Measurements from ENCODE around the gene CDH6. TPM values are rescaled to one million over a fixed set of nuclear protein-coding genes. Genes with fewer than 3 reads are reported as not detected.

CDH6 gene
- total RNA-seq, 1 experiment from 2014 or later, result not detected

DNA sequence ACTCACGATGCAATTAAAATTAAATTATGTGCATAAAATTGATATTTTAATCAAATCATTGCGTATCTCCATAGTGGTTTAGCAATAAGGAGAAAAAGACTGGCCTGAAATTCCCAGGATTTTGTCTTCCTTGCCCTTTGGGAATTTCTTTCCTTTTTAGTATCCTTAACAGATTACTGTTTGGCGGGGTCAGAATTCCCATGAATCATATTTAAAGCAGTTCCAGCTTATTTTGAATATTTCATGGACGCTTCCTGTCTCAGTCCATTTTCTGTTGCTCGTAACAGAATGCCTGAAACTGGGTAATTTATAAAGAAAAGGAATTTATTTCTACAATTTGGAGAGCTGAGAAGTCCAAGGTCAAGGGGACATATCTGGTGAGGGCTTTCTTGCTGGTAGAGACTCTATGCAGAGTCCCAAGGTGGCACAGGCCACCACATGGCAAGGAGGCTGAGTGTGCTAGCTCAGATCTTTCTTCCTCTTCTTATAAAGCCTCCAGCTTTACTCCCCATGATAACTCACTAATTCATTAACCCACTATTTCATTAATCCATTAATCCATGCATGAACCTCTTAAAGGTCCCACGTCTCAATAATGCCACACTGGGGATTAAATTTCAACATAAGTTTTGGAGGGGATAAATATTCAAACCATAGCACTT lies 37.8 kb downstream of the CDH6 start:
- DNase-seq (ENCODE audit: low read depth, low spot score), result no peak
- in situ Hi-C loops (cut with HindIII; ENCODE audit: low pct_unique_long_range_greater_than_20kb, low sequenced_read_pairs), result no loop called here

DNA sequence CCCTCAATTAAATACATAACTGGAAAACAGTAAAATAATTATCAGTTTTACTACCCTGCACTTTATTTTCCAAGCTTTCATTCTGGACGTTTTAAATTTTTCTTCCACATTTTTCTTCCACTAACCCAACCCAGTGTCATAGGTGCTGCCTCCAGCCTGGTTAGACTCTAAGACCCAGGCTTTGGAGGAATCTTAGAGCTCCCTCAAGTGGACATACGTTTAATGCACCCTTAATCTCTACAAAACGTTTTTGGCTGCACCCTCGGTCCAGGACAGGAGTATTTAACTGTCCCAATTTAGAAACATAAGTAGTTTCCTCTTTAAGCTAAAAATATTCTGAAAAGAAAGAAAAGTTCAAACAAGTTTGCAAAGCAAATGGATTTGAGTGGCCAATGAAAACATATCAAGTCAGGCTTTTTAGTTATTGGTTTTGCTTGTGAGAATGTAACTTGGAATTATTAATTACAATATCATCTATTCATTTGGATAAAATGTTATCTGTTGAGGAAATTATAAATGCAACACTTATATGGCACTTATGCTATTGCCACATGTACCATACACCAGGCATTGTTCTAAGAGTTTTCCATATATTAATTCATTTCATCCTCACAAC lies 38.9 kb downstream of the CDH6 start:
- in situ Hi-C loops (cut with HindIII; ENCODE audit: low pct_unique_long_range_greater_than_20kb, low sequenced_read_pairs), result no loop called here
- peak; percentile 86 for DNase-seq (ENCODE audit: low read depth, low spot score)

DNA sequence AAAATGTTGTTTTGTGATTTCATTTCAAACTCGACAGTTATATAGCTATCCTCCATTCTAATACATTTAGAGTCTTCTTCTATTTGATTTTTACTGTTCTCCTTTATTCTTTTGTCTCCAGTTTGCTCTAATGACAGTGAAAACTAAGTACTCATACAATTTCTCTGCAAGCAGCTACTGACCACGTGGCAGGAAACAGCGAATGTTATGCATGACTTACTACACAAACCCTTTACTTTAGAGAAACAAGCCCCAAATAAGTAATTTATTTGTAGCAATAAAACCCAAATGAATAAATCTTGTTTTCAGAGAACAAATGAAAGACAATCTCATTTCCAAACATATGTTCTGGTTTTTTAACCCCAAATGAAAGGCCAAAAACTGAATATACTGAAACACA lies 41.9 kb downstream of the CDH6 start:
- peak; percentile 24 for DNase-seq (ENCODE audit: low read depth, low spot score)

DNA sequence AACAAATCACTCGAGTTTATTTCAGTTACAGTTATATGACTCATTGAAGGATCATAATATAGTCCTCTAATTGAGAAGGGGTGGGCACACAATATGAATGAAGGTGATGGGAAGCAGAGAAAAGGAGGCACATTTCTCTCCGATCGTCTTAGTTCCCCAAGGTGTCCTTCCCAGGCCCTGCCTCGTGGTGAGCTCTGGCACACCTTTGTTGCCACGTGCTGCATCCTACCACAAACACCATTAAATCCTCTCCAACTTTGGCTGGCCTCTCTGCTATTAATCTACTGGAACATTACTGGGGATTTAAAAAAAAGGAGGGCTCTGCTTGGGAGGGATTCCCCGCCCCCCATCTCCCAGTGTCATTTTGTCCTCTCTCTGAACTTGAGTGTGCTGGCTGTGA lies 42.9 kb downstream of the CDH6 start:
- no peak for DNase-seq (ENCODE audit: low read depth, low spot score)
- in situ Hi-C loops (cut with HindIII; ENCODE audit: low pct_unique_long_range_greater_than_20kb, low sequenced_read_pairs), result no loop called here

More for the DNA sequence above, 41.9 kb downstream of the CDH6 start:
- in situ Hi-C loops (cut with HindIII; ENCODE audit: low pct_unique_long_range_greater_than_20kb, low sequenced_read_pairs), result no loop called here

DNA sequence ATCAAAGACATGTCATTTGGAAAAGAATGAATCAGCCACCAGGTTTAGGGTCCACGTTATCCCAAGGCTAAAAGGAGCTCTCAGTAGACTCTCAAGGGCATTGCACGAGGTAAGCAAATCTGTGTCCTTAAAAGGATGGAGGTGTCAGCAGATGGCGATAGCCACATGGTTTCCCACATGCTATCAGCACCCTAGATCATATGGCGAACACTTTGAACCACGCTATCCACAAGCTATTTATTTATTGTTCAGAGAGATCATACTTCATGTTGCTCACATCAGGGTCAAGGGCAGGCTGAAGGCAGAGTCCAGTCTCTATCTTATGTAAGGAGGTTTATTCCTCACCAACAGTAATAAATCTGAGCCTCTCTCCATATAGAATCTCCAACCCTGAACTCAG lies 43.7 kb downstream of the CDH6 start:
- in situ Hi-C loops (cut with HindIII; ENCODE audit: low pct_unique_long_range_greater_than_20kb, low sequenced_read_pairs), result no loop called here
- DNase-seq (ENCODE audit: low read depth, low spot score), result peak; percentile 59

DNA sequence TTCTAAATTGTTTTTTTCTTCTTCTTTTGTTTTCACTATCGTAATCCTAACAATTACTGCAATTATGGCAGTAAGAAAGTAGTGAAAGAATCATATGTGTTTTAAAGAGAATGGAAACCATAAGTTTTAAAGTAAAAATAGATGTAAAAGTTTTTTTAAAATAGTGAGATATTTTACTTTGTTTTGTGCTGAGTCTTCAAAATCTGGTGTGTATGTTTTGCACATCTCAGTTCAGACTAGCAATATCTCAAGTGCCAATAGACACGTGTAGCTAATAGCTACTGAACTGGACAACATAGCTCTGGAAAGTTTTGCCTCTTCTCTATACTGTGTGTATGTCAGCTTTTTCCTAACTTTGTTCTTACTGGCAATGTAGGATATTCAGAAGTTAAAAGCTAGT lies 45.0 kb downstream of the CDH6 start:
- no peak for DNase-seq (ENCODE audit: low read depth, low spot score)
- in situ Hi-C loops (cut with HindIII; ENCODE audit: low pct_unique_long_range_greater_than_20kb, low sequenced_read_pairs), result no loop called here

DNA sequence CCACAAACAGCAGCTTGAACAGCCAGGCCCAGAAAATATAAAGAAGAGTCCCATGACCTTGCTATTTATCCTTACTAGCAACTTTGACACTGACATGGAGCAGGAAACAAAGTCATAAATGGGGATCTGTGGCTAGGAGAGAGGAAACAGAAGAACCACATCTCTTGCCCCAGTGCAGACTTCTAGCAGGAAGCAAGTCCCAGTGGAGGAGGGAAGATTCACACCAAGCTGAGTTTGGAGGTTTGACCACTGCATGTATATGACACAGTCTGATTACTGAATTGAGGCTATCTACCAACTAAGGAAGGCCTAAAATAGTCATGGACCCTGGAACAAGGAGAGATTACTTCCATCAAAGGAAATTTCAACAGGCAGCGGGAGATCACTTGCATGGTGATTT lies 51.4 kb downstream of the CDH6 start:
- in situ Hi-C loops (cut with HindIII; ENCODE audit: low pct_unique_long_range_greater_than_20kb, low sequenced_read_pairs), result no loop called here
- DNase-seq (ENCODE audit: low read depth, low spot score), result no peak

DNA sequence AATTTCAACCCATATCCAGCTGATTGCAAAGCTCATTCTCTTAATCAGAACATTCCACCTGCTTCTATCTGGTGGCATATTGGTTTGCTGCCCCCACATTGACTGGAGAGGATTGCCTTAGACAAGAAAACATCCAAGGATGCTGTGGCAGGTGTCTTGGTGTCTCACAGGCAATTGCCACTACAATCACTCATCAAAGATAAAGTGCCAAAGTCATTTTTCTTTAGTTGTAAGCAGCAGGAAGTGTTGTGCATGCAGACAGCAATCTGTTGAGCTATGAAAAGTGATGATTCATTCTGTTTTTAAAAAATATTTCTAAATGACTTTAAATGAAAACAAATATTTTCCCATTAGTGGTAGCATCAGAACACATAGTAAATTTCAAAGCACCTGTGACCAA lies 53.9 kb downstream of the CDH6 start:
- no peak for DNase-seq (ENCODE audit: low read depth, low spot score)
- in situ Hi-C loops (cut with HindIII; ENCODE audit: low pct_unique_long_range_greater_than_20kb, low sequenced_read_pairs), result no loop called here

DNA sequence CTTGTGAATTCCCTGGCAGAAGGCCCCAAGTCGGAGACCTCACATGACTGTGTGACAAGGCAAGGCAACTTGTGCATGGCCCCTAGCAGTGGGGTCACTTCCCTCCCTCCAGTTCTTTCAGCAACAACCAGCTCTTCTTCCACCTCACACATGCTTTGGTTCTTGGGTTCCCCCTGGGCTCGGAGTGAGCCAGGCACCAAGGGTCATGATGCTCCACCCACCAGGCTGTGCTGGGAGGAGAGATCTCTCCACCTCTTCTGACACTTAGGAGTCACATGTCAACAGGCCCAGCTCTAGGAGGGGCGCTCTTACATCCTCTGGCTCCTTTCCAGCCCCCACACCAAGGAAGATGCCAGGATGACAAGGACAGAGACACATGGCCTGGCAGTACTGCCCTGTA lies 56.7 kb downstream of the CDH6 start:
- DNase-seq (ENCODE audit: low read depth, low spot score), result no peak
- in situ Hi-C loops (cut with HindIII; ENCODE audit: low pct_unique_long_range_greater_than_20kb, low sequenced_read_pairs), result no loop called here

DNA sequence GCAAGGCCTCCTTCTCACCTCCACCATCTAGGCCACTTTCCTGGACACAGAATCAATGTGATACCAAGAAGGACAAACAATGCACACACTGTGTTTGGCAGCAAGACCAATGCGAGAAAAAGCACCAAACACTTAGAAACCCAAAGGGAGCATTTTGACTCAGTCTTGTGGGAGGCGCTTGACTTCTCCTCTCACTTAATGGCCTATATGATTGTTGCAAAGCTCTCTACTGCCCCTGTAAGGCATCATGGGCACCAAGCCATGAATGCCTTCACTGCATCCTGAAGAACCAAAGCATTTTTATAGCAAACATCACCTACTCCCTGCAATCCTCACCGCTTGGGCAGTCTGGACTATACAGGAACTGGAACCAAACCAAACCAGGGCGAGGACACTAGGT lies 57.5 kb downstream of the CDH6 start:
- in situ Hi-C loops (cut with HindIII; ENCODE audit: low pct_unique_long_range_greater_than_20kb, low sequenced_read_pairs), result no loop called here
- DNase-seq (ENCODE audit: low read depth, low spot score), result peak; percentile 55

DNA sequence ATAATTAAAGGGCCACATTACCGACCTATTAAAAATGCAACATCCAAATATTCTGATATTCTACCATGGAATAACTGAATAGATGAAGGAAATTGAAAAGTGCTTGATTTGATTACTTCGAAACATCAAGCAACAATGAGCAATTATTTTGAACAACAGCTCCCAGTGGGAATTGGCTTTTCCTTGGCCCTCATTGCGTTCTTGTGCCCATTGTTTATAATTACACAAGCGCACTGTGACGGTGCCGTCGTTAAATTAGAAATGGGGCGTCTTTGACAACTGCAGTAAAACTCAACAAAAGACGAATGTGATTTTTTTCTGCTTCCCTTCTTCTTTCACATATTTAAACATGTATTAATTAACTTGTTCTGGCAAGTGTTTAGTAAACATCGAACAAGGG lies 61.6 kb downstream of the CDH6 start:
- in situ Hi-C loops (cut with HindIII; ENCODE audit: low pct_unique_long_range_greater_than_20kb, low sequenced_read_pairs), result no loop called here
- DNase-seq (ENCODE audit: low read depth, low spot score), result no peak

DNA sequence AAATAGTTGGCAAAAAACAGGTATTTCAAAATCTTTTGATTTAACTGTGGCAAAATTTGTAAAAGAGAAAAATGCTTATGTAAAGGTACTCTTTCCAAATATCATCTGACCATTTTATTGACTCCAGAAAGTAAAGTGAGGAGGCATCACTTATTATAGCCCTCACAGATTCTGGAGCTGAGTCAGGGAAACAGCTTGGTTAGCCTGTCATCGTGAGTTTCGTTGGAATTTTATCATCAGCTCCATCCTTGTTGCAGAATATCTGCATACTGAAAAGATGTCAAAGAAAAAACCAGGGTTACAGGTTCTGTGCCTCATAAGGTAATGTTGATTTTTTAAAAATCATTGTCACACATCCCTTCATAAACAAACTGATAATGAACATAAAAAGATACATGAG lies 74.8 kb downstream of the CDH6 start:
- in situ Hi-C loops (cut with HindIII; ENCODE audit: low pct_unique_long_range_greater_than_20kb, low sequenced_read_pairs), result no loop called here
- DNase-seq (ENCODE audit: low read depth, low spot score), result no peak

DNA sequence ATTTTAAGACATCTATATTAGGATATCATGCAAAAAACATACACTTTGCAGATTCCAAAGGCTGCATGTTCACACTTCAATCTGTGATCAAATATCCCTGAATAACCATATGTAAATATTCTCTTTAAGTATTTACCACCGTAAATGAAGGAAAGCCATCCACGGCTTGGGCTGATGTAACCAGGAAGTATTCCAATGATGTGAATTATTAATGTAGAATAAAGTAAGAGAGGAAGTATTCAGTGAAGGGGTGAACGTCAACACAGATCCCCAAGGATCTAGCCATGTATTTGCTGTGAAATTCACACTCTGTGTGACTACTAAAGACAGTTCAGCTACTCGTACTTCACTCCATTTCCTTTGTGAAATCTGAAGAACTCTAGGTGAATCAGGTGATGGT lies 75.2 kb downstream of the CDH6 start:
- in situ Hi-C loops (cut with HindIII; ENCODE audit: low pct_unique_long_range_greater_than_20kb, low sequenced_read_pairs), result no loop called here
- DNase-seq (ENCODE audit: low read depth, low spot score), result no peak

DNA sequence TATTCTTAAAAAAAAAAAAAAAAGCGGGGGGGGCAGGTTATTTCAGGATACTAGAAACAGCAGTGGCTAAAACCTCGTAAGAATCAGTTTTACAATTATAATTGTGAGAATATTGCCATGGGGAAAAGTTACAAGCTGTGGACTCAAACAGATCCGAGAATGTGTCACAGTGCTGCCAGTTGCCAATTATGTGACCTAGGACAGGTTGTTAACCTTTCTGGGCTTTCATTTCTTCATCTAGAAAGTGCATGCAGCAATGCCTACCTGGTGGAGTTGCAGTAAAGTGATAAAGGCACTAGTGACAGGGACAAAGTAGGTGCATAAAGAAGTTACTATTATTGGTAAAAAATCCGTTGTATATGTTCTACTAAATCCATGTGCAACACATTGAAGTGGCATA lies 75.8 kb downstream of the CDH6 start:
- in situ Hi-C loops (cut with HindIII; ENCODE audit: low pct_unique_long_range_greater_than_20kb, low sequenced_read_pairs), result no loop called here
- DNase-seq (ENCODE audit: low read depth, low spot score), result no peak

DNA sequence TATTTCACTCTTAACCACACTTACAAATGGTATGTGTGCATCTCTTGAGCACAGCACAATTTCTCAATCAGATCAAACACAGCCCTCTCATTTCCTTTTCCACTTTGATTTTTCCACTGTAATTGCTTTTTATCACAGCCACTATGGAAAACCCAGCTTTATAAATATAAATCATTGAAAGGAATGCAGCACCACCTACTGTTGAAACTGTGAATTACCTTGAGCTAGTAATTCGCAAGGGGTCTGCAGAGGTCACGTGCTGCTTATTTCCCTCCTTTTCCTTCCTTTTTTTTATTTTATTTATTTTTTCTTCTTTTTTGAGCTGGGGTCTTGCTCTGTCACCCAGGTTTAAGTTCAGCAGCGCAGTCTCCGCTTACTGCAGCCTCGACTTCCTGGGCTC lies 76.9 kb downstream of the CDH6 start:
- peak; percentile 67 for DNase-seq (ENCODE audit: low read depth, low spot score)

DNA sequence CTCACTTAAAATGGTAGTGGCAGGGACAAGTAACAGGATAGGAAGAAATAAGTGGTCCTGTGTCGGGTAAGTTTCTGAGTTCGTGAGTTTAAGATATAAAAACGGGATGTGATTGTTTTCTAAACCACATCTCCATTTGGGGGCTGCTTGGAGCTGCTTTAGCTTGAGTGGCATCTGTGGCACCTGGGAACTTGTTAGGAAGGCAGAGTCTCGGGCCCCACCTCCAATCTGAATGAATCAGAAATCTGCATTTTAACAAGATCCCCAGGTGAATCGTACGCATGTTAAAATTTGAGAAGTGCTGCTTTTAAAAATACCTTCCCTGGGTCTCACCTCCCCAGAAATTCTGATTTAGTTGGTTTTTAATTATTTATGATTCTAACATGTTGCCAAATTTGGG lies 78.1 kb downstream of the CDH6 start:
- in situ Hi-C loops (cut with HindIII; ENCODE audit: low pct_unique_long_range_greater_than_20kb, low sequenced_read_pairs), result no loop called here
- no peak for DNase-seq (ENCODE audit: low read depth, low spot score)

More for the DNA sequence above, 76.9 kb downstream of the CDH6 start:
- in situ Hi-C loops (cut with HindIII; ENCODE audit: low pct_unique_long_range_greater_than_20kb, low sequenced_read_pairs), result no loop called here

DNA sequence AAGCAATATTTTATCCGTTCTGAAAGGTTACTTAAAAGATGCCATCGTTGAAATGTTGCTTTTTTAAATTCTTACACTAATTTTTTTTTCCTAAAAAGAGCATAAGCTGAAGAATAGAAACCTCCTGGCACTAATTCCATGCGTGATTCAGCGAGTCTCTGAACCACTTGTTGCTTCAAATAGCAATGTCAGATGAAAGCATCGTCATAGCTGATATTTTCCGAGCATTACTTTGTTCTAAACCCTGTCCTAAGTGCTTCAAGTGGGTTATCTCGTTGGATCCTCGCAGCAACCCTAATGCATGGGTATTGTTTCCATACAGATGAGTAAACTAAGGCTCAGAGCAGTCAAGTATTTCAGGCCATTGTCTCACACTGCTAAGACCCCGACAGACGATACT lies 79.7 kb downstream of the CDH6 start:
- no peak for DNase-seq (ENCODE audit: low read depth, low spot score)
- in situ Hi-C loops (cut with HindIII; ENCODE audit: low pct_unique_long_range_greater_than_20kb, low sequenced_read_pairs), result no loop called here

DNA sequence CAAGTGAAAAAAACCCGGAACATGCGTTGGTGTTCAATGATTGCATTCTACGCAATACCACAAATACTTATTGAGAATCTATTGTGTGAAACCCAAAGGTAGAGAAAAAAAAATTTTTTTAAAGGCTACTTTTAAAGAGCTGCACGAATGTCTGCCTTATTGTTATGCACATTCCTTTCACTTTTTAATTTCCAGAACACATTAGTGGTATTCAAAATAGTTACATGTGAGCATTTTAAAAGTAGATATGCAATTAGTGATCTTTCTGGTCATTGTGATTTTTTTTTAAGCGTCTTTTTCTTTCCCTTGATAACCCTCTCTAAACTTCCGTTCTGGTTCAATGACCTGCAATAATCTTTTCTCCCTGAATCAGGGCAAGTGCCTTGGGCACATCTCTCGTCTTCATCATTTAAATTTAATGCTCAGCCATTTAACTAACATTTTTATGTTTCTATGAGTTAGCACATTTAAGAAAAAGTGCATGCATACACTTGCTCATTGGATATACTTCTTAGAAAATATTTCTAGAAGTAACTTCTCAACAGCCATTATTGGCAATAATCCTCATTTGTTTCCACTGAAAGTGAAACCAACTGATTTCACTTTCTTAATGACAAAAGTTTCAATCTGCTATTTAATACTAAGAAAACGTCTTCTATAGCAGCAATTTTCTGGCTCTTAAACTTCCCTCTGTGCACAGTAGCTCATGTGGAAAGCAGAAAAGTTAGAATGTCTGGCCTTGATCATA lies 80.3 kb downstream of the CDH6 start:
- in situ Hi-C loops (cut with HindIII; ENCODE audit: low pct_unique_long_range_greater_than_20kb, low sequenced_read_pairs), result no loop called here
- DNase-seq (ENCODE audit: low read depth, low spot score), result no peak

DNA sequence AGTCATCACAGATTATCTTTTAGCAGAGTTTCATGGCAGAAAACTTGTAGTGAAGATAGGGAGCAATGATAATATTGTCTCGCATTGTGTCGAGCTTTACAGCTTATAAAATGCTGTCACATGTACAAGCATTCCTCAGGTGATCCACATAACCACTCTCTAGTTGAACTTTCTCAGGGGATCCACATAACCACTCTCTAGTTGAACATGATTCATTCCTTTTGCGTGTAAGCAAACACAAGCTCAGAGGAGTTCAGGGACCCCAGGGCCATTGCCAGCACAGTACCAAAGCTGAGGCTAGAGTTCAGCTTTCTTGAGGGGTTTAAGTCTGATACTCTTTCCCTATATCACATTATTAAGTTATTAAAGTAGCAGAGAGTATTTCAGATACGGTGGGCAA lies 86.7 kb downstream of the CDH6 start:
- in situ Hi-C loops (cut with HindIII; ENCODE audit: low pct_unique_long_range_greater_than_20kb, low sequenced_read_pairs), result no loop called here
- no peak for DNase-seq (ENCODE audit: low read depth, low spot score)
